ENCODE measurements around the gene ZNF385B. TPM values are rescaled to one million over a fixed set of nuclear protein-coding genes. Genes with fewer than 3 reads are reported as not detected.

Gene ZNF385B
- total RNA-seq, 1 experiment from 2014 or later: 2.2 TPM

GRCh38 chr2:179682756-179683155 is 178.7 kb downstream of the ZNF385B start:
- Mint-ChIP-seq H3K9me3 (peaks cover 15% of the 10 kb centered on the region), H3K27me3 (ENCODE audit: low read depth) (no peaks in the 10 kb centered on the region), H3K4me1 (no peaks in the 10 kb centered on the region), H3K4me3 (no peak overlapping the region), H3K27ac (no peak overlapping the region), H3K36me3 (peaks cover 4% of the 10 kb centered on the region; the same call in 1 of the 2 replicates)
- ChIA-PET POLR2A (interaction anchor here (0.6 kb wide), 1 partner anchor 38 kb away, joined by 4 read pairs; no protein-coding TSS in a partner anchor), CTCF (no interaction called here)
- ATAC-seq (no peak), DNase-seq (ENCODE audit: low spot score) (no peak)
- no peak for TF ChIP-seq GTF2I (CRISPR knock-in tag; conservative IDR thresholded peaks at IDR 0.05)
- TF ChIP-seq EMX1 (CRISPR knock-in tag; IDR thresholded peaks at IDR 0.05): no peak
- no peak for TF ChIP-seq ZBTB43 (CRISPR knock-in tag; IDR thresholded peaks at IDR 0.05)
- TF ChIP-seq TP53 (CRISPR knock-in tag; IDR thresholded peaks at IDR 0.05): no peak
- no peak for TF ChIP-seq ZNF121 (CRISPR knock-in tag; IDR thresholded peaks at IDR 0.05)

GRCh38 chr2:179677746-179678505 is 183.5 kb downstream of the ZNF385B start:
- ATAC-seq (no peak), DNase-seq (ENCODE audit: low spot score) (no peak)
- no peaks in the 10 kb centered on the region for H3K9me3 Mint-ChIP-seq
- H3K4me3 Mint-ChIP-seq: no peak overlapping the region
- no peaks in the 10 kb centered on the region for H3K27me3 Mint-ChIP-seq (ENCODE audit: low read depth)
- H3K27ac Mint-ChIP-seq: no peak overlapping the region
- ChIA-PET POLR2A (no interaction called here), CTCF (no interaction called here)
- H3K4me1 Mint-ChIP-seq: no peaks in the 10 kb centered on the region
- TF ChIP-seq TP53 (CRISPR knock-in tag; IDR thresholded peaks at IDR 0.05) (no peak), RORB (CRISPR knock-in tag; IDR thresholded peaks at IDR 0.05) (no peak), SMAD3 (CRISPR knock-in tag; IDR thresholded peaks at IDR 0.05; ENCODE audit: borderline replicate concordance) (no peak), GABPB1 (CRISPR knock-in tag; IDR thresholded peaks at IDR 0.05) (no peak), ETV6 (CRISPR knock-in tag; IDR thresholded peaks at IDR 0.05) (no peak), SMAD4 (CRISPR knock-in tag; IDR thresholded peaks at IDR 0.05) (no peak), ZSCAN18 (CRISPR knock-in tag; IDR thresholded peaks at IDR 0.05) (no peak), E2F5 (CRISPR knock-in tag; IDR thresholded peaks at IDR 0.05) (no peak), ZNF416 (CRISPR knock-in tag; IDR thresholded peaks at IDR 0.05) (no peak), CDX4 (CRISPR knock-in tag; IDR thresholded peaks at IDR 0.05; ENCODE audit: borderline replicate concordance) (no peak), ZNF423 (CRISPR knock-in tag; IDR thresholded peaks at IDR 0.05) (no peak), GRHL2 (CRISPR knock-in tag; IDR thresholded peaks at IDR 0.05; ENCODE audit: insufficient replicate concordance, severe bottlenecking) (no peak), IRF1 (CRISPR knock-in tag; IDR thresholded peaks at IDR 0.05) (no peak), ZNF425 (CRISPR knock-in tag; conservative IDR thresholded peaks at IDR 0.05) (no peak), ARID4B (CRISPR knock-in tag; IDR thresholded peaks at IDR 0.05; ENCODE audit: borderline replicate concordance) (no peak), SP1 (CRISPR knock-in tag; conservative IDR thresholded peaks at IDR 0.05) (no peak)
- no peaks in the 10 kb centered on the region for H3K36me3 Mint-ChIP-seq
